ENCODE measurements around the gene SUSD5. TPM values are rescaled to one million over a fixed set of nuclear protein-coding genes. Genes with fewer than 3 reads are reported as not detected.
"Not testable (repeated sequence)": the region's sequence is repeated elsewhere in the genome, so short reads cannot be mapped to it uniquely, and the experiment has no call there.

The SUSD5 gene
- total RNA-seq, 2 experiments from 2014 or later = not detected

- CTCF ChIA-PET = no interaction called here
- H3K27me3 Mint-ChIP-seq = peaks cover 11% of the 10 kb centered on the region
- intact Hi-C loops (cut with micrococcal nuclease) = no loop called here
- no peaks in the 10 kb centered on the region for H3K36me3 Mint-ChIP-seq
- DNase-seq = no peak
- H3K9me3 Mint-ChIP-seq = no peaks in the 10 kb centered on the region
- POLR2A ChIA-PET = no interaction called here
- no peaks in the 10 kb centered on the region for H3K4me1 Mint-ChIP-seq (ENCODE audit: low read depth)
- no peak overlapping the region for H3K27ac Mint-ChIP-seq
- H3K4me3 Mint-ChIP-seq = no peak overlapping the region
These were observed 53.2 kb downstream of the SUSD5 start for GRCh38 chr3:33165372-33165771.

GRCh38 chr3:33162621-33163020, 56.0 kb downstream of the SUSD5 start:
- H3K9me3 Mint-ChIP-seq; intact Hi-C loops (cut with micrococcal nuclease); POLR2A ChIA-PET: not testable (repeated sequence)

GRCh38 chr3:33159981-33160380, 58.6 kb downstream of the SUSD5 start:
- peaks cover 40% of the 10 kb centered on the region for H3K27me3 Mint-ChIP-seq
- no peak overlapping the region for H3K27ac Mint-ChIP-seq
- ChIA-PET CTCF (interaction anchor here (2.3 kb wide), 1 partner anchor 29 kb away, joined by 7 read pairs; no protein-coding TSS in a partner anchor), POLR2A (no interaction called here)
- no peaks in the 10 kb centered on the region for H3K4me1 Mint-ChIP-seq (ENCODE audit: low read depth)
- no peak overlapping the region for H3K4me3 Mint-ChIP-seq
- intact Hi-C loops (cut with micrococcal nuclease) = no loop called here
- no peak for DNase-seq
- no peaks in the 10 kb centered on the region for H3K9me3 Mint-ChIP-seq
- H3K36me3 Mint-ChIP-seq = no peaks in the 10 kb centered on the region

More at GRCh38 chr3:33162621-33163020, 56.0 kb downstream of the SUSD5 start:
- H3K36me3 Mint-ChIP-seq; CTCF ChIA-PET; H3K4me1 Mint-ChIP-seq (ENCODE audit: low read depth); H3K27ac Mint-ChIP-seq; DNase-seq; H3K4me3 Mint-ChIP-seq: not testable (repeated sequence)
- H3K27me3 Mint-ChIP-seq = peaks cover 23% of the 10 kb centered on the region

- Mint-ChIP-seq H3K36me3 (no peaks in the 10 kb centered on the region), H3K4me3 (no peak overlapping the region), H3K4me1 (ENCODE audit: low read depth) (no peaks in the 10 kb centered on the region), H3K27ac (no peak overlapping the region), H3K27me3 (peaks cover 41% of the 10 kb centered on the region), H3K9me3 (no peaks in the 10 kb centered on the region)
- intact Hi-C loops (cut with micrococcal nuclease) = no loop called here
- ChIA-PET POLR2A (no interaction called here), CTCF (interaction anchor here (2.3 kb wide), 1 partner anchor 28 kb away, joined by 7 read pairs; no protein-coding TSS in a partner anchor)
- DNase-seq = no peak
These were observed 59.4 kb downstream of the SUSD5 start for GRCh38 chr3:33159234-33159633.

GRCh38 chr3:33155301-33155700, 63.3 kb downstream of the SUSD5 start:
- Mint-ChIP-seq H3K27me3 (peaks cover 40% of the 10 kb centered on the region), H3K4me1 (ENCODE audit: low read depth) (no peaks in the 10 kb centered on the region), H3K27ac (no peak overlapping the region), H3K9me3 (no peaks in the 10 kb centered on the region), H3K36me3 (no peaks in the 10 kb centered on the region), H3K4me3 (no peak overlapping the region)
- no peak for DNase-seq
- ChIA-PET POLR2A (no interaction called here), CTCF (no interaction called here)
- intact Hi-C loops (cut with micrococcal nuclease) = no loop called here

GRCh38 chr3:33153782-33154181, 64.8 kb downstream of the SUSD5 start:
- H3K4me1 Mint-ChIP-seq (ENCODE audit: low read depth) = no peaks in the 10 kb centered on the region
- POLR2A ChIA-PET = no interaction called here
- intact Hi-C loops (cut with micrococcal nuclease) = no loop called here
- no peak for DNase-seq
- H3K36me3 Mint-ChIP-seq = no peaks in the 10 kb centered on the region
- no peak overlapping the region for H3K27ac Mint-ChIP-seq
- peaks cover 33% of the 10 kb centered on the region for H3K27me3 Mint-ChIP-seq
- CTCF ChIA-PET = no interaction called here
- H3K4me3 Mint-ChIP-seq = no peak overlapping the region
- H3K9me3 Mint-ChIP-seq = no peaks in the 10 kb centered on the region

GRCh38 chr3:33152363-33153360, 65.9 kb downstream of the SUSD5 start:
- DNase-seq = no peak
- Mint-ChIP-seq H3K9me3 (no peaks in the 10 kb centered on the region), H3K27ac (no peak overlapping the region), H3K4me3 (no peak overlapping the region), H3K36me3 (no peaks in the 10 kb centered on the region), H3K27me3 (peaks cover 29% of the 10 kb centered on the region), H3K4me1 (ENCODE audit: low read depth) (no peaks in the 10 kb centered on the region)
- POLR2A ChIA-PET = interaction anchor here (0.5 kb wide), 1 partner anchor 446 kb away, joined by 3 read pairs; no protein-coding TSS in a partner anchor
- CTCF ChIA-PET = no interaction called here
- intact Hi-C loops (cut with micrococcal nuclease) = no loop called here

- Mint-ChIP-seq H3K27ac (no peak overlapping the region), H3K9me3 (no peaks in the 10 kb centered on the region), H3K4me1 (ENCODE audit: low read depth) (no peaks in the 10 kb centered on the region), H3K4me3 (no peak overlapping the region), H3K36me3 (no peaks in the 10 kb centered on the region), H3K27me3 (peaks cover 10% of the 10 kb centered on the region)
- CTCF ChIA-PET = interaction anchor here (2.2 kb wide), 1 partner anchor 18 kb away, joined by 8 read pairs; no protein-coding TSS in a partner anchor
- intact Hi-C loops (cut with micrococcal nuclease) = no loop called here
- POLR2A ChIA-PET = interaction anchor here (0.9 kb wide), 1 partner anchor 223 kb away, joined by 3 read pairs; no protein-coding TSS in a partner anchor
- no peak for DNase-seq
These were observed 69.3 kb downstream of the SUSD5 start for GRCh38 chr3:33149342-33149741.

- H3K27ac Mint-ChIP-seq = no peak overlapping the region
- intact Hi-C loops (cut with micrococcal nuclease) = no loop called here
These were observed 71.7 kb downstream of the SUSD5 start for GRCh38 chr3:33146791-33147445.

GRCh38 chr3:33145901-33146580, 72.6 kb downstream of the SUSD5 start:
- CTCF ChIA-PET = interaction anchor here (0.8 to 2.5 kb wide), 3 partner anchors 10 to 227 kb away, joined by 3 to 10 read pairs (median 9); no protein-coding TSS in a partner anchor
- POLR2A ChIA-PET = no interaction called here
- Mint-ChIP-seq H3K4me3 (no peak overlapping the region), H3K4me1 (ENCODE audit: low read depth) (no peaks in the 10 kb centered on the region), H3K36me3 (peaks cover 6% of the 10 kb centered on the region), H3K27ac (no peak overlapping the region), H3K9me3 (no peaks in the 10 kb centered on the region), H3K27me3 (no peaks in the 10 kb centered on the region)
- DNase-seq = no peak
- intact Hi-C loops (cut with micrococcal nuclease) = no loop called here

More at GRCh38 chr3:33146791-33147445, 71.7 kb downstream of the SUSD5 start:
- ChIA-PET POLR2A (no interaction called here), CTCF (interaction anchor here (1.2 to 1.7 kb wide), 2 partner anchors 15 to 226 kb away, joined by 4 to 7 read pairs; no protein-coding TSS in a partner anchor)
- H3K4me1 Mint-ChIP-seq (ENCODE audit: low read depth) = no peaks in the 10 kb centered on the region
- no peaks in the 10 kb centered on the region for H3K9me3 Mint-ChIP-seq
- H3K27me3 Mint-ChIP-seq = no peaks in the 10 kb centered on the region
- DNase-seq = no peak
- peaks cover 5% of the 10 kb centered on the region for H3K36me3 Mint-ChIP-seq
- no peak overlapping the region for H3K4me3 Mint-ChIP-seq

- no peak for DNase-seq
- intact Hi-C loops (cut with micrococcal nuclease) = no loop called here
- ChIA-PET POLR2A (no interaction called here), CTCF (interaction anchor here (0.8 to 2.5 kb wide), 5 partner anchors 9 to 228 kb away, joined by 3 to 25 read pairs (median 9); no protein-coding TSS in a partner anchor)
- H3K27me3 Mint-ChIP-seq = no peaks in the 10 kb centered on the region
- no peak overlapping the region for H3K27ac Mint-ChIP-seq
- H3K9me3 Mint-ChIP-seq = no peaks in the 10 kb centered on the region
- H3K4me3 Mint-ChIP-seq = no peak overlapping the region
- H3K36me3 Mint-ChIP-seq = peaks cover 6% of the 10 kb centered on the region
- H3K4me1 Mint-ChIP-seq (ENCODE audit: low read depth) = no peaks in the 10 kb centered on the region
These were observed 73.2 kb downstream of the SUSD5 start for GRCh38 chr3:33145221-33145900.
